HG02763 (cell line): ENCODE data around the gene TMEM52.

ENCODE experiments used
- ATAC-seq: cut with Tn5 transposase; IDR thresholded peaks from one replicate; pipeline ENCODE4 v1.9.1; 2021; ENCODE audit warnings: mild to moderate bottlenecking, moderate library complexity; ENCODE audit not compliant: unreplicated experiment

The TMEM52 gene

GRCh38 chr1:1916851-1917251 lies 2.2 kb downstream of the TMEM52 start:
- ATAC-seq, result no peak

GRCh38 chr1:1915911-1916840 lies 2.9 kb downstream of the TMEM52 start:
- no peak for ATAC-seq

- ATAC-seq, result no peak
These were observed 3.9 kb downstream of the TMEM52 start, which contains the start of gene CALML6 for GRCh38 chr1:1914971-1915692. TSS of gene CALML6 (plus strand) at chr1:1915260. CDS start at chr1:1915281, 21 bp downstream.

GRCh38 chr1:1914101-1914970 lies 4.7 kb downstream of the TMEM52 start:
- ATAC-seq, result no peak

GRCh38 chr1:1911350-1912041 lies 7.6 kb downstream of the TMEM52 start:
- ATAC-seq, result no peak

- no peak for ATAC-seq
These were observed 8.3 kb downstream of the TMEM52 start for GRCh38 chr1:1910651-1911331.

GRCh38 chr1:1910033-1910465 lies 9.0 kb downstream of the TMEM52 start:
- ATAC-seq, result no peak

GRCh38 chr1:1908506-1908791 lies 10.6 kb downstream of the TMEM52 start:
- ATAC-seq, result peak; percentile 10

GRCh38 chr1:1907098-1907736 lies 11.9 kb downstream of the TMEM52 start:
- no peak for ATAC-seq

- no peak for ATAC-seq
These were observed 12.6 kb downstream of the TMEM52 start for GRCh38 chr1:1906185-1907097.

GRCh38 chr1:1903224-1903623 lies 15.9 kb downstream of the TMEM52 start:
- ATAC-seq, result no peak

- ATAC-seq, result no peak
These were observed 17.3 kb downstream of the TMEM52 start for GRCh38 chr1:1901641-1902294.

GRCh38 chr1:1900883-1901640 lies 18.0 kb downstream of the TMEM52 start:
- ATAC-seq, result no peak

GRCh38 chr1:1899967-1900327 lies 19.1 kb downstream of the TMEM52 start:
- ATAC-seq, result no peak

GRCh38 chr1:1899266-1899966 lies 19.7 kb downstream of the TMEM52 start:
- no peak for ATAC-seq

- ATAC-seq, result no peak
These were observed 20.7 kb downstream of the TMEM52 start for GRCh38 chr1:1898246-1898933.
